Measurements from ENCODE around the gene GNAI1. TPM values are rescaled to one million over a fixed set of nuclear protein-coding genes. Genes with fewer than 3 reads are reported as not detected.
A peak's percentile ranks its signal among the peaks of the same experiment; 100 is the strongest.

GNAI1 gene
- total and polyA plus RNA-seq, 9 donors, result 27.0 to 57.1 (median 37.2) TPM

DNA sequence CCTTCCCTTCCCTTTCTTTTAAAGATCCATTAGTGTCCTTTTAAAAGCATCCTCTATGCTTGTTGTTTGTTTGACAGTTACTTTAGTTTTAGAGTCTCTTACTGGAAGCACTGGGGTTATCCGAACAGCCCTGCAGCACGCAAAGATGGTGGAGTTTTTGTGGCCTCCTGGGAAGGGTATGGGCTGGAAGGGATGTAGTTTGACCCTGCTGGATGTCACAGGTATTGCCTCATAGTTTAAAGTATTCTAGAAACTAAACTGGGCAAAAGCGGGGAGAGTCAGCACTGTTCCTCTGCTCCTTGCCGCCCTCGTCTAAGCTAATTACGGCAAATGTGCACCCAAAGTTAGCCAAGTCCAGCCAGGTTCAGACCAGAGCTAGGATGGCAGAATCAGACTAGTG lies 35.8 kb upstream of the GNAI1 start:
- Histone ChIP-seq H3K4me3 (ENCODE audit: low read length) (no peak overlapping the region), H3K9me3 (replicated peaks; ENCODE audit: control insufficient read depth, low read depth, low read length) (no peaks in the 10 kb centered on the region), H3K27me3 (ENCODE audit: control insufficient read depth, insufficient read depth, low read length) (no peaks in the 10 kb centered on the region), H3K36me3 (ENCODE audit: control insufficient read depth, insufficient read depth, low read length) (no peaks in the 10 kb centered on the region), H3K4me1 (ENCODE audit: control insufficient read depth, insufficient read depth, low read length) (no peaks in the 10 kb centered on the region), H3K27ac (ENCODE audit: low read length) (no peak overlapping the region)
- 96% methylated on average over 6 of the region's 6 CpGs for WGBS (ENCODE audit: insufficient coverage)
- no peak for DNase-seq

DNA sequence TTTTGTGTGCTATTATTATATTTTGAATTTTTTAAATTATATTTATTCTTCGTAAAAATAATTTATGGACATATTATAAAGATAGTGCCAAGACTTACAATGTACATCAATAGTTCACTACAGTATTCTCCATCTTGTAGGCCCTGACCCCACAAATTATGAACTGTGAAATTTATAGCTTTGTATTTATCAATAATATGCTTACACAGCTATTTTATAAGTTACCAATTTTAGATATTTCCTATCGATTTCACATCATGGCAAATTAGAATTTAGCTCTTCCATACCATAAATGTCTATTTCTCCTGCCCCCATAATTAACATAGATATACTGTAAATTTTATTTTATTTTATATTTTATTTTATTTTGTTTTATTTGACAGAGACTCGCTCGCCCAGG lies 34.4 kb upstream of the GNAI1 start:
- no peaks in the 10 kb centered on the region for H3K4me1 ChIP-seq (ENCODE audit: control insufficient read depth, insufficient read depth, low read length)
- H3K27ac ChIP-seq (ENCODE audit: low read length), result no peak overlapping the region
- no peak overlapping the region for H3K4me3 ChIP-seq (ENCODE audit: low read length)
- H3K36me3 ChIP-seq (ENCODE audit: control insufficient read depth, insufficient read depth, low read length), result no peaks in the 10 kb centered on the region
- no peak for DNase-seq
- no peaks in the 10 kb centered on the region for H3K27me3 ChIP-seq (ENCODE audit: control insufficient read depth, insufficient read depth, low read length)
- H3K9me3 ChIP-seq (replicated peaks; ENCODE audit: control insufficient read depth, low read depth, low read length), result no peaks in the 10 kb centered on the region
- WGBS (ENCODE audit: insufficient coverage), result no CpG with 5 or more reads among the region's 4 CpGs

DNA sequence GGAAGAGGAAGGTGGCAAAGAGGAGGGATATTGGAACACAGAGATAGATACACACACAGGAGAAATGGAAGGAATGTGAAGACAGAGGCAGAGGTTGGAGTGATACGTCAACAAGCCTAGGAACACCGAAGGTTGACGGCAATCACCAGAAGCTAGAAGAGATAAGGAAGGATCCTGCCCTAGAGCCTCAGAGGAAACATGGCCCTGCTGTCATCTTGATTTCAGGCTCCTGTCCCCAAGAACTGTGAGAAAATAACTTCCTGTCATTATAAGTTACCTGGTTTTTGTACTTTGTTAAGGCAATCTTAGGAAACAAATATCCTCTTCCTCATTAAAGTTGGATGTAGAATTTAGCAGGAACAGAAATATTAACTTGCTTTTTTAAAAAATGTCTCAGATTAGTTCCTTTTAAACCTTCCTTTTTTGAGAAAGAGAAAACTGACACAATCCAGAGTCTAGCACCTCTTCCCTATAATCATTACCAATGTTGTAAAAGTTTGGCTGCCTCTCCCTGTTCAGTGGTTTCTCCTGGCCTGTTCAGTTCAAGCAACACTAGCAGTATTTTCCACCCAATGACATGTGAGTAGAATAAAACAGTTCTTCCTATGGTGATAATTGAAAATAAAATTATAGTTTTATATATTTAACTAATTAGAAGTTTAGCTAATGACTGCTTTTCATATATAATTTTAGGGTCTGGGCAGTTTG lies 28.8 kb upstream of the GNAI1 start:
- H3K36me3 ChIP-seq (ENCODE audit: control insufficient read depth, insufficient read depth, low read length), result no peaks in the 10 kb centered on the region
- H3K27ac ChIP-seq (ENCODE audit: low read length), result no peak overlapping the region
- no peaks in the 10 kb centered on the region for H3K27me3 ChIP-seq (ENCODE audit: control insufficient read depth, insufficient read depth, low read length)
- no peaks in the 10 kb centered on the region for H3K9me3 ChIP-seq (replicated peaks; ENCODE audit: control insufficient read depth, low read depth, low read length)
- WGBS (ENCODE audit: insufficient coverage), result no CpG with 5 or more reads among the region's 3 CpGs
- DNase-seq, result peak; percentile 8
- H3K4me3 ChIP-seq (ENCODE audit: low read length), result no peak overlapping the region
- no peaks in the 10 kb centered on the region for H3K4me1 ChIP-seq (ENCODE audit: control insufficient read depth, insufficient read depth, low read length)

DNA sequence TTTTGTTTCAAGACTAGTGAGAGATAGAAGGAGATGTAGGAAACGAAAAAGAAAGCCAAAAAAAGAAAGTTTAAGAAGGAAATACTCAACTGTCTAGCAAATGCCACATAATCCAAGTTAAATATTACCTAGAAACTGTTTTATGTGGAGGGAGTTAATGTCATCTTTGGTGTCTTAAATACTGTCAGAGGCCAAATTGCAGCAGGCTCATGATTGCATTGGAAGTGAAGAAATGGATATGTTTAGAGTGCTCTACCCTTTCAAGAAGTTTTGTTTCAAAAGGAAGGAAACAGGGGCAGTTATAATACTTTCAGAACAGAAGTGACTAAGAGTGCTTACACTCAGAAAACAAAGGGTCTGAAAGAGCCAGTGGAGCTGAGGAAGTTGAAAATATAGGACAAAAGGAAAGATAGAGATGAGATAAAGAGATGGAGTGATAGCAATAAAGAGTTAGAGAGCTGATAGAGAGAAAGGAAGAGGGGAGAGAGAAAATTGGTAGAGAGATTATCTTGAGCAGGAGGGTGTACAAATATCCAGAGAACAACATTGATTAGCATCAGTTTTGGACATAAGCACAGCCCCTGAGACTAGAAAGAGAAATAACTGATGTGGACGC lies 28.0 kb upstream of the GNAI1 start:
- H3K9me3 ChIP-seq (replicated peaks; ENCODE audit: control insufficient read depth, low read depth, low read length), result no peaks in the 10 kb centered on the region
- no peaks in the 10 kb centered on the region for H3K4me1 ChIP-seq (ENCODE audit: control insufficient read depth, insufficient read depth, low read length)
- H3K4me3 ChIP-seq (ENCODE audit: low read length), result no peak overlapping the region
- no peak overlapping the region for H3K27ac ChIP-seq (ENCODE audit: low read length)
- peak; percentile 14 for DNase-seq
- H3K36me3 ChIP-seq (ENCODE audit: control insufficient read depth, insufficient read depth, low read length), result no peaks in the 10 kb centered on the region
- no CpG with 5 or more reads among the region's 2 CpGs for WGBS (ENCODE audit: insufficient coverage)
- no peaks in the 10 kb centered on the region for H3K27me3 ChIP-seq (ENCODE audit: control insufficient read depth, insufficient read depth, low read length)

DNA sequence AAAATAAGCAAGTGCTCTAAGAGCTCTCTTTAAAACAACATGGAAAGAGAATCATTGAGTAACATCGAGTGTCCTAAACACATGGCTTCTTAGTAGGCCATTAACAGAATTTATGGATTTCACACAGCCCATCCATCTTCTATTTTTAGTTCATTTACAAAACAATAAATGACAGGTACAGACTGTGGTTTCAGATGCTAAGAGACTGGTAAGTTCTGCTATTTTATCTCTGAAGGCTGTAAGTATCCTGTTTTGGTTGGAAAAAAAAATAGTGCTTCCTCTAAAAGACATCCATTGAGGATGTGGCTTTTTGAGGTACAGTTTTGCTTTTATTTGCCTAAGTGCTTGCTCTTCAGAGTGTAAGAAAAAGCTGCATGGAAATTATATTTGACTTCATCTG lies 27.4 kb upstream of the GNAI1 start:
- no CpG with 5 or more reads among the region's 1 CpG for WGBS (ENCODE audit: insufficient coverage)
- Histone ChIP-seq H3K4me3 (ENCODE audit: low read length) (no peak overlapping the region), H3K27me3 (ENCODE audit: control insufficient read depth, insufficient read depth, low read length) (no peaks in the 10 kb centered on the region), H3K4me1 (ENCODE audit: control insufficient read depth, insufficient read depth, low read length) (no peaks in the 10 kb centered on the region), H3K9me3 (replicated peaks; ENCODE audit: control insufficient read depth, low read depth, low read length) (no peaks in the 10 kb centered on the region), H3K36me3 (ENCODE audit: control insufficient read depth, insufficient read depth, low read length) (no peaks in the 10 kb centered on the region), H3K27ac (ENCODE audit: low read length) (no peak overlapping the region)
- peak; percentile 36 for DNase-seq

DNA sequence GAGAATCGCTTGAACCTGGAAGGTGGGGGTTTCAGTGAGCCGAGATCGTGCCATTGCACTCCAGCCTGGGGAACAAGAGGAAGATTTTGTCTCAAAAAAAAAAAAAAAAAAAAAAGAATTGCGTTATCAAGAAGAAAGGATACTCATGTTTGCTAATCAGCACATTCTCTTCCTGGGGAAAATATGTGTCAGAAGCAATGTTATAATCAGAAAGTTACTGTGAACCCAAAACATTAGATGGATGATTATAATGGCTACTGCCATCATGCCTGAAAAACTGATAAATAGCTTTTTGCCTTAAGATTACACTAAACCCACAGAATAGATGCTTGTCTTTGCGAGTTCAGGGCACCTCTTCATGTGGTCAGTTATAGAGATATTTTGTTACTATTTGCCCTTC lies 24.3 kb upstream of the GNAI1 start:
- Histone ChIP-seq H3K36me3 (ENCODE audit: control insufficient read depth, insufficient read depth, low read length) (no peaks in the 10 kb centered on the region), H3K27me3 (ENCODE audit: control insufficient read depth, insufficient read depth, low read length) (no peaks in the 10 kb centered on the region), H3K9me3 (replicated peaks; ENCODE audit: control insufficient read depth, low read depth, low read length) (no peaks in the 10 kb centered on the region), H3K4me1 (ENCODE audit: control insufficient read depth, insufficient read depth, low read length) (no peaks in the 10 kb centered on the region), H3K4me3 (ENCODE audit: low read length) (no peak overlapping the region), H3K27ac (ENCODE audit: low read length) (no peak overlapping the region)
- WGBS (ENCODE audit: insufficient coverage), result 100% methylated on average over 4 of the region's 5 CpGs
- no peak for DNase-seq

DNA sequence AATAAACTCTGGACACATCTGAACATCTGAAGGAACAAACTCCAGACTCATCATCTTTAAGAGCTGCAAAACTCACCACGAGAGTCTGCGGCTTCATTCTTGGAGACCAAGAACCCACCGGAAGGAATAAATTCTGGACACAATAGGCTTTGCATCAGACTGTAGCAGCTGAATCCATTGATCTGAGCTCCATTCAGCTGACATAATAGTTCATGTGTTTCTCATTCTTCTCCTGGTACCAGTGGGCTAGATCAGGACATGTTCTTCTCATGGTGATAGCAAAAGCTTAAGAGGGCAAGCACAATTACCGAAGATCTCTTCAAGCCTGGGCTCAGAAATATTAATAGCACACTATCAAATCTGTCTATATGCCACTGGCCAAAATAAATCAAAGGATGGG lies 20.5 kb upstream of the GNAI1 start:
- Histone ChIP-seq H3K36me3 (ENCODE audit: control insufficient read depth, insufficient read depth, low read length) (no peaks in the 10 kb centered on the region), H3K27ac (ENCODE audit: low read length) (no peak overlapping the region), H3K4me3 (ENCODE audit: low read length) (no peak overlapping the region), H3K27me3 (ENCODE audit: control insufficient read depth, insufficient read depth, low read length) (no peaks in the 10 kb centered on the region), H3K4me1 (ENCODE audit: control insufficient read depth, insufficient read depth, low read length) (no peaks in the 10 kb centered on the region), H3K9me3 (replicated peaks; ENCODE audit: control insufficient read depth, low read depth, low read length) (no peaks in the 10 kb centered on the region)
- 94% methylated on average over 3 of the region's 4 CpGs for WGBS (ENCODE audit: insufficient coverage)
- DNase-seq, result no peak

DNA sequence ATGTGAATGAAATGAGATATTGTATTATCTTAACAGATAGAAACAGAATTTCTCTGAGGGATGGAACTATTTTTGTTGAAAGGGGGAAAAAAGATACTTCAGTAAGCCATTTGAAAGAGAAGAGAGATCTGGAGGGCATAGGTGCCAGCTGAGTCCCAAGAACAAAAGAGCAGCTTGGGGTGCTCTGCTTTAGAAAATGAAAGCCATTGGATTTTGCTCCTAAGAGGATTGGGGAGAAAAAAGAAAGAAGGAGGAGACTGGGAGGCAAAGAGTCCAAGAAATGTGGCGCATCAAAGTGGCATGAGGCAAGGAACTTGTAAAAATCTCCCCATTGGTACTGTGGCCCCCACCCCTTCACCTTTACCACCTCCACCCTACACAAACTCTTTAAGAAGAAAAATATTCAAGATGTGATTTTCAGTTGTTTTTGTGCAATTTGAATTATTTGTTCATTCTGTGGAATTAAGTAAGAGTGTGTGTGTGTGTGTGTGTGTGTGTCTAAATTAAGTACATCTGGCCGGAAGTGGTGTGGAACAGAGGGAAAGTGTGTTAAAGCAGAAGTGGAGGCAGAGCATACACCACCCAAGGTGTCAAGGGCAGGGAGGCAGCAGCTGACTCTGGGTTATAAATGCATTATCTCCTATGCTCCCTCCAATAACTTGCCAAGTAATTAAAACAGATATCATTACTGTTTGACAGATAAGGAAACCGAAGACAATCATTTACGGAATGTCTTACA lies 9.9 kb upstream of the GNAI1 start:
- Histone ChIP-seq H3K27me3 (ENCODE audit: control insufficient read depth, insufficient read depth, low read length) (no peaks in the 10 kb centered on the region), H3K4me3 (ENCODE audit: low read length) (no peak overlapping the region), H3K27ac (ENCODE audit: low read length) (no peak overlapping the region), H3K9me3 (replicated peaks; ENCODE audit: control insufficient read depth, low read depth, low read length) (no peaks in the 10 kb centered on the region), H3K4me1 (ENCODE audit: control insufficient read depth, insufficient read depth, low read length) (peaks cover 2% of the 10 kb centered on the region), H3K36me3 (ENCODE audit: control insufficient read depth, insufficient read depth, low read length) (no peaks in the 10 kb centered on the region)
- no CpG with 5 or more reads among the region's 4 CpGs for WGBS (ENCODE audit: insufficient coverage)
- DNase-seq, result no peak

DNA sequence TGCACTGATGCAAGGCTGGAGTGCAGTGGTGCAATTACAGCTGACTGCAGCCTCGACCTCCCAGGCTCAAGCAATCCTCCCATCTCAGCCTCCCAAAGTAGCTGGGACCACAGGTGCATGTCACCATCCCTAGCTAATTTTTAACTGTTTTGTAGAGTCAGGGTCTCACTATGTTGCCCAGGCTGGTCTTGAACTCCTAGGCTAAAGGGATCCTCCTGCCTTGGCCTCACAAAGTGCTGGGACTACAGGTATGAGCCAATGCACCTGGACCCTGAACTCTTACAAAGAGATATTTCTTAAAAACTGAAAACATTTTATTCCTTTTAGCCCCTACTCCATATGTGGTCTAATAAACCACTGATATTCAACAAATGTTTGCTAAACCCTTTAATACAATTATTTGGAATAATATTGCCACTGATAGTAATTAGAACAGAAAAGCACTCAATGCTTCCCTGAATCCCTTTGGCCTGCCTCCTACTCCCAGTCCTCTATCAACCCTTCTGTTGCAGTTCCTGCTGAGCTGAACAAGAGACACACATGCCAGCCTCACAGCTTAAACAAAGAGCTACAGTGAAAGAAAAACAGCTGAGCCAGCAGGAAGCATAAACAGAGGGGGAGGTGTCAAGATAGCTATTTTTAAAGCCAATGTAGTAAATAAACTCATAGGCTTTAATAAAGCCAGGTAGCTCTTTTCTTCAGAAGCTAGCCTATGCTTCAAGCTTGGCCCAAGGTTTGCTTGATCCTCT lies 7.0 kb upstream of the GNAI1 start:
- Histone ChIP-seq H3K4me3 (ENCODE audit: low read length) (no peak overlapping the region), H3K4me1 (ENCODE audit: control insufficient read depth, insufficient read depth, low read length) (peaks cover 2% of the 10 kb centered on the region), H3K36me3 (ENCODE audit: control insufficient read depth, insufficient read depth, low read length) (no peaks in the 10 kb centered on the region), H3K27me3 (ENCODE audit: control insufficient read depth, insufficient read depth, low read length) (no peaks in the 10 kb centered on the region), H3K27ac (ENCODE audit: low read length) (no peak overlapping the region), H3K9me3 (replicated peaks; ENCODE audit: control insufficient read depth, low read depth, low read length) (no peaks in the 10 kb centered on the region)
- DNase-seq, result peak; percentile 64
- WGBS (ENCODE audit: insufficient coverage), result 86% methylated on average over 1 of the region's 1 CpG

DNA sequence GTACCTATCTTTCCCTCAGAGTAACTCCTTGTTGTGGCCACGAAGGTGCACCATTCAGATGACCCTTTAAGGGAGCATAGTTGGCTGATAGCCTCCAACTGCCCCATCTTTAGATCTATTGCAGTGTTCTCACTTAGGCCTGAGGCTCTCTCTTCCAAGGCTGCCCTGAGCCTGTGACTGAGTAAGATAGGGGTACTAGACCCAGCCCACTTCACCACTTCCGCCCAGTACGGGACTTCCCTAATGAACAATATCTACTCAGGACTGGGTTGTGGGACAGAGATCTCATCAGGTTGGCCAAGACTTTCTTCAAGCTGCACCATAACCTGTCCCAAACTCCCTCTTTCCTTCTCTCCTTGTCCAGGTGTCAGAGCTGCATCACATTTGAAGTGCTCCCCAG lies 5.7 kb upstream of the GNAI1 start:
- H3K27ac ChIP-seq (ENCODE audit: low read length), result no peak overlapping the region
- DNase-seq, result no peak
- H3K4me3 ChIP-seq (ENCODE audit: low read length), result no peak overlapping the region
- no peaks in the 10 kb centered on the region for H3K27me3 ChIP-seq (ENCODE audit: control insufficient read depth, insufficient read depth, low read length)
- H3K36me3 ChIP-seq (ENCODE audit: control insufficient read depth, insufficient read depth, low read length), result no peaks in the 10 kb centered on the region
- no peaks in the 10 kb centered on the region for H3K9me3 ChIP-seq (replicated peaks; ENCODE audit: control insufficient read depth, low read depth, low read length)
- 93% methylated on average over 2 of the region's 3 CpGs for WGBS (ENCODE audit: insufficient coverage)
- H3K4me1 ChIP-seq (ENCODE audit: control insufficient read depth, insufficient read depth, low read length), result peaks cover 4% of the 10 kb centered on the region

Data from muscle of leg (tissue), 11 donors.